HG03064 (cell line): ENCODE data around the gene ERICH6B.

Source experiments
- ATAC-seq: cut with Tn5 transposase; IDR thresholded peaks from one replicate; pipeline ENCODE4 v1.9.1; 2021; ENCODE audit warnings: low read depth; ENCODE audit not compliant: unreplicated experiment

ERICH6B gene

DNA sequence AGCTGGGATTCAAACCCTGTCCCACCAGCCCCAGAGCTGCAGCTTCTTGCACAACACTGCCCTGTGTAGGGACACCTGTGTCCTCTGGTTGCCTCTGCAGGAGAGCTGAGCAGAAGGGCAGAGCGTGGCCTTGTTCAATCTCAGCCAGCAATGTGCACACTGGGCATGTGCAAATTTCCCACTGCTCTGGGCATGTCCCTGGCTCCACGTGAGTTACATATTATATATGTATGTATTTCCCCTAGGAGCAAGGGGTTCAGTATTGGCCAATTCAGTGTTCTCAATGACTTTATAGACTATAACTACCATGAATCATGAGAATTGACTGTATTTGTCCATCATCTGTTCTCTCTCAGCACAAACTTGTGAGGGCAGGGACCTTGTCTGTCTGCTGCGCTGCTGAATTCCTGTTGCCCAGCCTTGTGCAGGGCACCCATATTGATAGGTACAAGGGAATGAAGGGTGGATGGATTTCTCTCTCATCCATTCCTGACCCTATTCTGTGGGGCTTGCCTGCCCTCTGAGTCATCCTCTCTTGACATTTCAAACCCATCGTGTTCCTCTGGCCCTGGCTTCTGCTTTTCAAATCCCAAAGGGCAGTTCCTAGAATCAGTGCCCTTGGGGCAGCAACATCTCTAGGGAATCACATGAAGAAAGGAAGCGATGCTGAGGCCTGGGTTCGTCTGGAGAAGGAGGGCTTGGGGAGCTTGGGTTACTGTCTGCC, 69.7 kb downstream of the ERICH6B start:
- ATAC-seq, result no peak

DNA sequence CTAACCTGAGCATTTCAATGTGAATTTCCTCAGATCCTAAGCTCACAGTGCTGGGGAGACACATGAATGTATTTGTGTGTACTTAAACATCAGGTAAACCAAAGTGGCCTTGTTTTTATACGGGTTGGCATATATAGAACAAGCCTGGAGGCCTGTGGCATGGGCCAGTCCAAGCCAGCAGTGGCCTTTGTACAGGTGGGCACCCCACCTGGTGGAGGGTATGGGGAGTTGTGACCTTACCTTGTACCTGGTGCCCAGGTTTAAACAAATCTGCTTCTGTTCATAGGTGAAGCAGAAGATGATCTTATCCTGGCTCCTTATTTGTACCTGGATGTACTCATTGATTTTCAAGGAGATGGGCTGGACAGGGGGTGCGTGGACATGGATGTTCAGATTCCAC, 71.0 kb downstream of the ERICH6B start:
- ATAC-seq, result no peak

GRCh38 chr13:45542878-45543277, 72.7 kb downstream of the ERICH6B start:
- ATAC-seq, result no peak

DNA sequence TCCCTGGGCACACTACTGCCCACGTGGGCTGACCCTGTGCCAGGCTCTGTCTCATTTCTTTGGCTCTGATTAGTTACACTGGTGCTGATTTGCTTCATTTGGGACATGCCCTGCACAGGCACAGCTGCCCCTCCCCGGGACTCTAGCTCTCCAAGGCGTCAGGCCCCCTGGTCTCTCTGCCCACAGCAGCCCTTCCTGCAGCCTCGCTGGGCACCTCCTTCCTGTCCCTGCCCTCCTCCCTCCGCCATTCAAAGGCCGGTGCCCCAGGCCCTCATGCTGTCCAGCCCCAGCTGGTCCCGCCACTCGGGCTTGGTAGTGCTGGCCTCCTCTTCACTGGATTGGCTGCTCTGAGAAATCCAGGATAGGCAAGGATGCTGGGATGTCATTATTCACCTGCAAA, 73.1 kb downstream of the ERICH6B start:
- ATAC-seq, result no peak

GRCh38 chr13:45541806-45542205, 73.7 kb downstream of the ERICH6B start:
- ATAC-seq, result no peak

- ATAC-seq, result no peak
Observed at GRCh38 chr13:45540864-45541263, 74.7 kb downstream of the ERICH6B start.

GRCh38 chr13:45540195-45540594, 75.3 kb downstream of the ERICH6B start:
- ATAC-seq, result no peak

- no peak for ATAC-seq
Observed at GRCh38 chr13:45538382-45538781, 77.2 kb downstream of the ERICH6B start.

- no peak for ATAC-seq
Observed at GRCh38 chr13:45537516-45537915, 78.0 kb downstream of the ERICH6B start.

GRCh38 chr13:45536224-45536623, 79.3 kb downstream of the ERICH6B start:
- ATAC-seq, result no peak

DNA sequence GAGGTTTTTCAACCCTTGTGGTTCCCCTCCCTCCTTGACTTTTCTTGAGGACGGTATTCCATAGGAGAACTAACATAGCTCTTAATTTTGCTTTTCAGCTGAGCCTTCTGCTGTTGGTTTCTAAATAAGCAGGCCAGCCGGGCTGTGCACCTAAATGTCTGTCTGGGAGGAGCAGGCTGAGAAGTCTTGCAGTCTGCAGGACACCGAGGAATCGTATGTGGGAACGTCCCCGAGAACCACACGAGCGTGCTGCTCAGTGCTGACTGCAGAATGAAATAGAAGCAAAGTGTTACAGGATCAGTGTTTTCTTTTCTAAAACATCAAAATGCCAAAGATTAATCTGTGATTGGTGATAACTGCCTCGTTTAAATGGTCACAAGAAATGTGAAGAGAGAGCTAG, 80.9 kb downstream of the ERICH6B start:
- ATAC-seq, result no peak

DNA sequence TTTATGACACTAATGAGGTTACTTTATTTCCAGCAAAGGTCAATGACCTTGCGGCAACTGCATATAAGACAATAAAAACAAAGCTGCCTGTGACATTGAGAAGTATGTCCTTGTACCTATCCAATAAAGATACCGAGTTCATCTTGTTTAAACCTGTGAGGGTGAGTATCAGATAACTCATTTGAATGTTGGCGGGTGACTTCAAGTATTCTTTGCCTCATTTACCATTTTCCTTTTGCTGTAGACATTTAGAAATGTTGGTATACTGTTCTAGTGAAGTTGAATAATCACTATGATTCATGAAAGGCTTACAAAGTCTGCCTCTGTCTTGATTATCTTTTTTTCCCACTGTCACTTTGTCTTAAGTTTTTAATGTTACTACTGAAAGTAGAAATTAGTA, 85.8 kb downstream of the ERICH6B start:
- ATAC-seq, result no peak

- ATAC-seq, result no peak
Observed at GRCh38 chr13:45527699-45528462, 87.7 kb downstream of the ERICH6B start.

DNA sequence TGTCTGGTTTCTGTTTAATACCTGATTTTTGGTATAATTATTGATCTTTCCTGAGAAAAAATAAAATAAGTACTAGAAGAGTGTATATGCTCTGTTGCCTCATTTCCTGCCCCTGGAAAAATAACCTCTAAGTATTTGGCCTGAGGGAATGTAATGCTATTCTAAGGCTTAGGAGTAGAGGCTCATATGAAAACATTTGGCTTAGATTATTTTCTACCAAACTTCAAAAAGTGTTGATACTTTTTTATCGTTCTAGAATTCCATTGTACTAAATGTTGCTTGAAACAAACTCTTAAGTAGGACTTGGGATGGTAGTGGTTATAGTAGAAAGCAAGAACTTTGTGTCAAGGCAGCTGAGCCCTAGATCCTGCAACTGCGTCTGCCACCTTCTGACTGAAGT, 93.0 kb downstream of the ERICH6B start:
- ATAC-seq, result no peak

DNA sequence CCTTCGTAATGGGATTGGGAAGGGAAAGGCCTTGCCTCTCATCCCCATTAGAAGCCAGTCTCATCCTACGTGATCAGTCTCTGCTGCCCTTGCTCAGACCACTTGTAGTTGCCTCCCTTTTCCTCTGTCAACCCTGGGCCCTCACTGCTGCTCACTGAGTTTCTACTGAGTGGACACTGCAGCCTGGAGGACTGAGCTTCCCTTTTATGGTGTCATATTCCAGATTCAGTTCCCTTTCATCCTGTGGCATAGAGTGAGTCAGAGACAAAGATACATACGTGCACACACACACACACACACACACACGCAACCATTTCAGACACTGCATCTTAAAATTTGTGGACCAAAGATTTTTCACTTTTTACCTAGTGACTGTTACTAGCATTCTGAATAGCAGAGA, 94.2 kb downstream of the ERICH6B start:
- no peak for ATAC-seq

- no peak for ATAC-seq
Observed at GRCh38 chr13:45519493-45519892, 96.0 kb downstream of the ERICH6B start.

DNA sequence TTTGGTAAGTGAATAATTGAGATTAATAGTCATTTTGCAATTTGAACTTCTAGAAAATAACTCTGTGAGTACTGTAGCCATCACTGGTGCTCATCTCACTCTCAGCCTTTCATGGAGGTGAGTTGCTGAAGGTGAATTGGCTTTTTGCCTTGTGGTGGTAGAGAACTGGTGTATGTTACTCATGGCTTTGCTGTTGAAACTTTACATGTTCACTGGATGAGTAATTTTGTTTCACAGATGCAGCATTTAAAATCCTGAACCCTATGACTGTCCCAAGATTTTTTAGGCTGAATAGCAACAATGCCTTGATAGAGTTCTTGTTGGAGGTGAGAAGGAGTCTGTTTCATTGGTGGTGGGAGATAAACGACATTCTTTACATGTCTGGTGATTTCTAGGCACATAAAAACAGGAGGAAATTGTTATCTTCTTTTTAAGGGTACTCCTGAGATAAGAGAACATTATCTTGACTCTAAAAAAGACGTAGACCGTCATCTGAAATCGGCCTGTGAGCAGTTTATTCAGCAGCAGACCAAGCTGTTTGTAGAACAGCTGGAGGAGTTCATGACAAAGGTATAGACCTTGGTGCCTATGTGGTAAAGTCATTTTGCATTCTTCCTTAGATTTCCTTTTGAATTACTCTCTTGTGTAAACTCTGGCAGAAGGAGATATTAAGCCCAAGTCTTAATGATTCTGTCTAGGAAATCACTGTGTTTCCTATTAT, 96.9 kb downstream of the ERICH6B start:
- ATAC-seq, result no peak

DNA sequence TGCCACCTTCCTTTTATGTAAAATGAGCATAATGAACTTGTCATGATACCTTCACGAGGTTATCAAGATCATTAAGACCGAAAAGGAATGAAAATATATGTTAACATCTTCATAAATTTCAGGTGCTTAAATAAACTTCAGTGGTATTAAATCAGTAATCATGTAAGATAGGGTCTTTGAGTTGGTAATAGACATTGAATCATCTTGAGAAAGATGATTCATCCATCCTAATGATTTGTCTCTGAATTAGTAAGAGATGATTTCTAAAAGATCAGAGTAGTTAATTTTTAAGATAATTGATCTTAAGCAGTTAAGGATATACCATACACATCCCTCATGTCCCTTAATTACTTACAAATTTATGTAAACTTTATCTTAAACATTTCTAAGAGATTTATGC, 98.8 kb downstream of the ERICH6B start:
- ATAC-seq, result no peak

DNA sequence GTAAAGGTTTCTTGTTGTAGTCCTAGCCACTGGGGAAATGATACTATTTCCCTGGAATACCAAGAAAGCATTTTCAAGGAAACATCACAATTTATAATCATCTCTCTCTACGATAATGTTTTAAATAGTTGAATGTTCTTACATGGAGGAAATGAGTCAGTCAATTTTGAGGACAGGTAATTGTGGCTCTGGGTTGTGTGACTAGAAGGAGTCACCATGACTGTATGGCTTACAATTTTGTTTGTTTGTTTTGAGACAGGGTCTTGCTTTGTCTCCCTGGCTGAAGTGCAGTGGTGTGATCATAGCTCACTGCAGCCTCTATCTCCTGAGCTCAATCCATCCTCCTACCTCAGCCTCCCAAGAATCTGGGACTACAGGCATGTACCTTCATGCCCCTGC, 103.4 kb downstream of the ERICH6B start:
- ATAC-seq, result no peak

DNA sequence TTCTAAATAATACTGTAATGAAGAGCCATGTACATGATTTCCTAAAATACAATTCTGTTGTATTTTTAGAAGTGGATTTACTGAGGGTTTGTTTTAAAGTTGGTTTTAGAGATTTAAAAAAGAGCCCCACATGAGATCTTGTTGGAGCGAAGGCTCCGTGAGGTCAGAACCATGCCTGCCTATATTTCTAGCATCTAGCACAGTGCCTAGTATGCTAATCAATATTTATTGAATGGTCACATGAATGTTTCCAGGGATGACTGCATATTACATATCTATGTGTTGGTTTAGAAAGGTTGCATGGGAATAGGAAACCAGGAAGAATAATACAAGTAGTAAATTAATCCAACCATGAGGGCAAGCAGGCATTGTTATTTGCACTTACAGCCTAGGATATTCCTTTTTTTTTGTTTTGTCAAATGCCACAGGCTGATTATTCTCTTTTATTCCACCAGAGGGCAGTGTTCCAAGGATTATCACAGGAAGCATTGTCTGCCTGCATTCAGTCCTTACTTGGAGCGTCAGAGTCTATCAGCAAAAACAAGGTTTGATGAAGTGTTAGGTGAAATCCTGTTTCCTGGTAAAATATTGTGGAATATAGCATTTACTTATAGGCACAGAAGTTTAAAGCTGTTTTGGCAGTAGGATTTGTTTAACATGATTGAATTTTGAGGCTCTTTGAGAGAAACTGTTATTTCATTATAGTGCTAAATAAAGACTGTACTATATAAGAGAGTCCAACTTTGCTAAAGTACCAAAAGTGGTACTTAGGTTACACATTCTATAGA, 104.0 kb downstream of the ERICH6B start:
- no peak for ATAC-seq

DNA sequence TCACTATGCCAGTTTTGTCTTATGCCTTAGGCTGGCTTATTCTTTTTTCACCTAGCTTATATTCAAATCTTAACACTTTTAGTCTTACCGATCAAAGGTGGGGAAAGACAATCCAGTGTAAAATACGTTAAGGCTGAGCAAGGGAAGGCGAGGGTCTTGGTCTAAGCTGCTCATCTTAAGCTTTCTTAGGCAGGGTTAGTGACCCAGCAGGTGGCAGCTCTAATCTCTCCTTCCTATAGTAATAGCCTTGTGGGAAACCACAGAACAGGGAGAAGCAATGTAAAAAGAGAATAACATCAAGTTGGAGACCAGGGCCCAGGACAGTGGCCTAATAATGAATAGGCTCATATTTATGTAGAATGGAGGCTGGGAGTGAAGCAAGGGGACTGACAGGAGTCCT, 104.9 kb downstream of the ERICH6B start:
- ATAC-seq, result no peak
